ENCODE measurements around the gene FGF14. TPM values are rescaled to one million over a fixed set of nuclear protein-coding genes. Genes with fewer than 3 reads are reported as not detected.
"Not testable (repeated sequence)": the region's sequence is repeated elsewhere in the genome, so short reads cannot be mapped to it uniquely, and the experiment has no call there.

Gene FGF14
- total RNA-seq, 1 experiment from 2014 or later, result not detected

GRCh38 chr13:102041544-102041943, 360.3 kb downstream of the FGF14 start:
- DNase-seq (ENCODE audit: low spot score), result no peak

DNA sequence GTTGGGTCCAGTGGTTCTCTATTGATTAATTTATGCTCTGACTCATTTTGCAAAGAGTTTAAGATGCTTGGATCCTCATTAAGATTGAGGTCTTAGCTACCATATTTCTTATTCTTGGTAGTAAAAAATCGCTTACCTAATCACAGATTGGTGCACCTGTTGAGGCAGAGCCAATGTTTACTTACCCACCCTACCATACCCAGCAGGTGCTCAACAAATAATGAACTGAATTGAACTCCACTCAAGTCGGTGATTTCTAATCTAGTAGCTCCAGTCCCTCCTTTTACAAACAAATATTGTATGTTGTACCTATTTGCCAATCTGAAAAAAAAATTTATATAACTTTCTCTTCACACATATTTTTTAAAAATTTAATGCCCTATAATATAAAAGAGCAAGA, 361.0 kb downstream of the FGF14 start:
- DNase-seq (ENCODE audit: low spot score), result no peak

- no peak for DNase-seq (ENCODE audit: low spot score)
Observed at GRCh38 chr13:102039264-102039663, 362.6 kb downstream of the FGF14 start.

GRCh38 chr13:102038787-102039186, 363.1 kb downstream of the FGF14 start:
- DNase-seq (ENCODE audit: low spot score), result no peak

DNA sequence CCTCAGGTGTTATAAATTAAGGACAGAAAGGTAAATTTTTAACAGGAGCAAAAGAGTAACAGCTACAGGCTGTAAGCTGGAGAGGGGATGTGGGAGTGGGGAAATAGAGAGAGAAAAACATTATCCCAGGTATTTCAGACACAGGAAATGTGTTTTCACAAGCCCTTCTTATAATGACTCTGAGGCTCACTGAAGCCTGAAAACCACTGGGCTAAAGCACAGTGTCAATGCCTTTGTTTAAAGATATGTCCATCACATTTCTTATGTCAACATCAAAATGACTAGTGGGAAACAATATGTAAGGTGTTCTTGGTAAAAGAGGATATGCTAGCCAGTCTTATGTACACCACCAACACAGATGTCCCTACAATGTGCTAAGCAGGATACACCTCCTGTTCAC, 365.9 kb downstream of the FGF14 start:
- DNase-seq (ENCODE audit: low spot score), result no peak

- no peak for DNase-seq (ENCODE audit: low spot score)
Observed at GRCh38 chr13:102033857-102034331, 368.0 kb downstream of the FGF14 start.

DNA sequence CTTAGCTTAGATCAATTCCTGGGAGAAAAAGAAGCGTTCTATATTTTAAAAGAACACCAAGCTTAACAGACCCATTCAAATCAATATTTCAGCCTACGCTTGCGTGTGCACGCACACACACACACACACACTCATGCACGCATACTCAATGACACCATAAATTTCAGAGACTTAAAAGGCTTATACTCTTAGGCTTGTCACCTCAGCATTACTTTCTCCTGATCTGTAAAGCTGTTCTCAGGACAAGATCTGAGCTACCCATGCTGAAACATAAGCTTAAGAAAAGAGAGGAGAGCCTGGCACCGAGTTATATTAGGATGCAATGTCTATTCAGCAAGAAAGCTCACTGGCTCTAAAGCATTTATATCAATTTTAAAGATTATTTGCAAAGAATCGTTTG, 368.5 kb downstream of the FGF14 start:
- DNase-seq (ENCODE audit: low spot score), result no peak

- DNase-seq (ENCODE audit: low spot score), result no peak
Observed at GRCh38 chr13:102028868-102029267, 373.0 kb downstream of the FGF14 start.

DNA sequence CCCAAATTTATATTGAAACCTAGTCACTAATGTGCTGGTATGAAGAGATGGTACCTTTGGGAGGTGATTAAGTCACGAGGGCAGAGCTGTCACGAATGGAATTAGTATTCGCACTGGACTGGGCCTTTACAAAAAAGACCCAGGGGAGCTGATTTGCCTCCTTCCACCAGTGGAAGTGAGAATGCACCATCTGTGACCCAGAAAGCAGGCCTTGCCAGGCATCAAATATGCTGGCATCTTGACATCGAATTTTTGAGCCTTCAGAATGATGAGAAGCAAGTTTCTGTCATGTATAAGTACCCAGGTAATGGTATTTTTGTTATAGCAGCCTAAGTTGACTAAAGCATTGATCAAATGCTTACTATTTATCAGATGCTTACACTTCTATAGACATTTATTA, 373.6 kb downstream of the FGF14 start:
- no peak for DNase-seq (ENCODE audit: low spot score)

GRCh38 chr13:102021777-102022176, 380.1 kb downstream of the FGF14 start:
- no peak for DNase-seq (ENCODE audit: low spot score)

DNA sequence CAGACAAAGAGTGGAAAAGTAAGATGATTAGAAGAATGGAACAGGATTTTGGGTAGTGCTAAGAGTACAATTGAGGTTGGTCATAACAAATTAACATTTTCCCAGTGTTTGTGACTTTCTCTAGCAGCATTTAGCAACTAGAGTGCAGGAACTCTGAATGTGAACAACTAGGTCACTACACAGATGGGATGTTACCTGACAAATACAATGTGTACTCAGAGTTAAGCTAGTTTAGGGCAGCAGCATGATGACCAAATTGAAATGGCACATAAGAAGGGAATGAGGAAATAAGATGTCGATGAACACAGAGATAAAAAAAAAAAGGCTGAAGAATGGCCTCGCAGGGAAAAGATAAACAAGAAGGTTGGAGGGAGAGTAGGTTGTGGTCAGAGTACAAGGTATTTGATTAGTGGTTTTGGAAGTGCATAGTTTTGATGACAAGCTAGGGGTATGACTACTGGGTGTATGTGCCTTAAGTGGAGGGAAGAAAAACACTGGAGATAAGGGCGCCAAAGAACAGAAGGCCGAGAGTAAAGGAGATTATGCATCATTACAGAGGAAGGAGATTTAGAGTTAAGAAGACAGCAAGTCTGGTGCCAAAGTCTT, 381.1 kb downstream of the FGF14 start:
- no peak for DNase-seq (ENCODE audit: low spot score)

DNA sequence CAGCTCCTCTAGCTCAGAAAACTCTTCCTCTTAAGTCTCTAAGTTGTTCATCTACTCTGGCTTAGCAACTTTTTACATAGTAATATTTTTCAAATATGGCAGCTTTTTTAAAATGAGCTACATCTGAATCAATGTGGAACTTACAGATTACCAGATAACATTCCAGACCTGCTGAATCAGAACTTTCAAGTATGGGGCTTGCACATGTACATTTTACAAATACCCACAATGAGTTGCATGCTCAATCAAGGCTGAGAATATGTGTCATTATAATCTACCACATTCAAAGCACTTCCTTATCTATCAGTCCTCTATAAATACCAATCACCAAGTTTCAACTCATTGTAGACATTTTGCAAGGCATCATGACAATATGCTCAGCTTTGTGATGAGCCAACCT, 383.1 kb downstream of the FGF14 start:
- no peak for DNase-seq (ENCODE audit: low spot score)

- no peak for DNase-seq (ENCODE audit: low spot score)
Observed at GRCh38 chr13:102017248-102017647, 384.6 kb downstream of the FGF14 start.

DNA sequence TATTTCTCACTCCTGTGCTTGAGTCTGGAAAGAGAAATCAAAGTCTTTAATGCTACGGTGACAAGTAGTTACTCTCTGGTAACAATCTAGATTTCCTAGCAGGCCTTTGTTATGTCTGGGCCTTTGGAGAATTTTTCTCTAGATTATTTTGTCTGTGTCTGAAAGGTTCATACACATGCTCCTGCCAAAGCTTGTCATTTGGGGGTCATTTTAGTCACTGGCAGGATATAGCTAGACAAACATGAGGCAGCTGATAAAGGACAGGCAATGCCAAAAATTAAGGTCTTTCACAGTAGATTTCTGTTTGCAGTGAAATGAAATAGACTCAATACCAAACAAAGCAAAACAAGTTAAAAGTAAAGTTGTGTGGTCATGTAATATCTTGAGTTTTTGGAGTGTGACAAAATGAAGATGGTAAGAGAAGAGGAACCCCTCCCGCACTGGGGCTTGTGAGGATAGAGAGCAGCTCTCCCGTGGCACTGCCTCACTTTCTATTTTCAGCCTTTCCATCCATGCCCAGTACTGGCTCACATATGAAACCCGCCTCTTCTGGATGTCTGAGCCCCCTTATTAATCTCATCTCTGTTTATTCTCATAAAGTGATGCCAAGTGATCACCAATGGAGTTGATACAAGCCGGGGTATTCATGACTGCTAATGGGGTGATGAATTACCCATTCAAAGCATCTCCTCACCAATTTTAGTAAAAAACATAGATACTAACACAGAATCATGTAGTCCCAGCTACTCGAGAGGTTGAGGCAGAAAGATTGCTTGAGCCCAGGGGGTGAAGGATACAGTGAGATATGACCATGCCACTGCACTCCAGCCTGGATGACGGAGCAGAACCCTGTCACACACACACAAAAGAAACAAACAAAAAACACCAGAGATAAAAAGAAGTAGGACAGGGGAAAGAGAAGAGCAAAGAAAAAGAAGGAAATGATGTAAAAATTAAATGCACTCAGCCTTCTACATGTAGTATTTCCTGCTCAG, 389.3 kb downstream of the FGF14 start:
- no peak for DNase-seq (ENCODE audit: low spot score)

GRCh38 chr13:102011455-102011854, 390.4 kb downstream of the FGF14 start:
- DNase-seq (ENCODE audit: low spot score), result not testable (repeated sequence)

- no peak for DNase-seq (ENCODE audit: low spot score)
Observed at GRCh38 chr13:102003848-102004570, 397.8 kb downstream of the FGF14 start.

DNA sequence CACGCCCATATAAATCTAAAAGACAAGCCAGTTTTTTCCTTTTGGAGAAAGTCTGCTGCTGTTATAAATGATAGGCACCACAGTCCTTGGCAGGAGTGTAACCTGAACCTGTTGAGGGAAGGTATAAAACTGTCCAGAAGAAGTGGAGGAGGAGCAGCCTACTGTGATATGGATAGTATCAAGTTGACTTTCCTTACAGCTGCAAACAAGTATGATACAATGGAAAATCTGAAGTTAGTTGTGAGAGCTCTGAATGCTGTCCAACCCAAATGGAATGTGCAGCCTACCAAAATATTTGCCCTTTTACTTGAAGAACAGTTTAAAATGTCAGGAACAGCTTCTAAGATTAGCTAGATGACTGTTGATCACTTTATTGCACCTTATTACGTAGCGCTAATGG, 399.6 kb downstream of the FGF14 start:
- DNase-seq (ENCODE audit: low spot score), result no peak

GRCh38 chr13:102000764-102001163, 401.1 kb downstream of the FGF14 start:
- no peak for DNase-seq (ENCODE audit: low spot score)

DNA sequence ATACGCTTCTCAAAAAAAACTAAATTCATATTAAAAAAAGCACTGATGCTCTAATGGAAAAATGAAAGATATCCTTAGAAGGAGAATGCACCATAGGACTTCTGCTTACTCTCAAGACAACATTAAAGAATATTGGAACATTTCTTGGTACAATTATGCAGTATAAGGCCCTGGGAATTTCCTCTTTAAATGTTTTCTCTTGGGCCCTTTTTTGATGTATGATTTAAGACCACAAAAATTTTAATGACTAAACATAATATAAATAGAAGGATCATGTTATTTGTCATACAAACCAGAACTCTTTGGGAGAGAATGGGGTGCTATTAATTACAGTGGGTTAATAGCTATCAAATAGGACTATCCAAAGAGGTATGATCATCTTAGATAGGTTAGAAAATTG, 403.7 kb downstream of the FGF14 start:
- no peak for DNase-seq (ENCODE audit: low spot score)

DNA sequence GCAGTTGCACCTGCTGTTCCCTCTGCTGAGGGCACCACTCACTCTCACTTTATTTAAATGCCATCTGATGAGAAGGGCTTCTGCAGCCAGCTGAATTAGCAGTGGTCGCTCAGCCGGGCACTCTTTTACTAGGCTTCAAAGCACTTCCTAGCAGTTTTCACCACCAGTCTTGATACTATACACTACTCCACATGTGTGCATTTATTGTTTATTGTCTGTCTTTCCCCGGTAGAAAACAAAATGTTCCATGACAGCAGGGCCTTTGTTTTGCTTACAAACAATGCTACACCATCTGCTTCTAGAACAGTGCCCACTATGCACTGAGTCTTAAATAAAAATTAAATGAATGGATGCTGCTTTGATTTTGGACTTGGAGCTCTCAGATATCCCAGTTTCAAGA, 404.9 kb downstream of the FGF14 start:
- no peak for DNase-seq (ENCODE audit: low spot score)

GRCh38 chr13:101989798-101990350, 412.0 kb downstream of the FGF14 start:
- no peak for DNase-seq (ENCODE audit: low spot score)

- DNase-seq (ENCODE audit: low spot score), result no peak
Observed at GRCh38 chr13:101988140-101988539, 413.7 kb downstream of the FGF14 start.
